Measurements from ENCODE around the gene ARSK.
"Not testable (repeated sequence)": the region's sequence is repeated elsewhere in the genome, so short reads cannot be mapped to it uniquely, and the experiment has no call there.

GRCh38 chr5:95646226-95646568 is 91.3 kb downstream of the ARSK start:
- TF ChIP-seq REST (IDR thresholded peaks at IDR 0.05; ENCODE audit: insufficient read depth in 1 of 2, low read depth in 2 of 2, low read length in 1 of 2); POLR2AphosphoS5 (IDR thresholded peaks at IDR 0.05; ENCODE audit: low read depth, low read length); CTCF (IDR thresholded peaks at IDR 0.05): not testable (repeated sequence)

Data from Panc1 (cell line).